Measurements from ENCODE around the gene POLR2M.

Gene POLR2M

DNA sequence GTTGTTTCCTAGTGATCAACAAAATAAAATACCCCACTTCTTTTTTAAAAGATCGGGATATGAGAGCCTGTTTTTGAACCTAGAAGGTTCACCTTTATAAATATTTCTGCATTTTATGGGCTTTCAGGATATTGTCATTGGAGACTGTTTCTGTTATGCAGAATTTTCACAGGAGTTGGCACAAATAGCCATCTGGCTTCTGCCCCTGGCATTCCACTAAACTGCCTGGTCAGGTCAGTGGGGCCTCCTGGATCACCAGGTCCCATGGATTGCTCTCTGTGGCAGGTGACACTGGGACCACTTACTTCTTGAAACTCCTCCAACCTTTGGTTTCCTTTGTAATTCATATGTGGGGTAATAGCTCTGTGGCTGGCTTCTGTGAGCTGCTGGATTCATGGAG, 25.5 kb upstream of the POLR2M start:
- TF ChIP-seq, protein P1, sequence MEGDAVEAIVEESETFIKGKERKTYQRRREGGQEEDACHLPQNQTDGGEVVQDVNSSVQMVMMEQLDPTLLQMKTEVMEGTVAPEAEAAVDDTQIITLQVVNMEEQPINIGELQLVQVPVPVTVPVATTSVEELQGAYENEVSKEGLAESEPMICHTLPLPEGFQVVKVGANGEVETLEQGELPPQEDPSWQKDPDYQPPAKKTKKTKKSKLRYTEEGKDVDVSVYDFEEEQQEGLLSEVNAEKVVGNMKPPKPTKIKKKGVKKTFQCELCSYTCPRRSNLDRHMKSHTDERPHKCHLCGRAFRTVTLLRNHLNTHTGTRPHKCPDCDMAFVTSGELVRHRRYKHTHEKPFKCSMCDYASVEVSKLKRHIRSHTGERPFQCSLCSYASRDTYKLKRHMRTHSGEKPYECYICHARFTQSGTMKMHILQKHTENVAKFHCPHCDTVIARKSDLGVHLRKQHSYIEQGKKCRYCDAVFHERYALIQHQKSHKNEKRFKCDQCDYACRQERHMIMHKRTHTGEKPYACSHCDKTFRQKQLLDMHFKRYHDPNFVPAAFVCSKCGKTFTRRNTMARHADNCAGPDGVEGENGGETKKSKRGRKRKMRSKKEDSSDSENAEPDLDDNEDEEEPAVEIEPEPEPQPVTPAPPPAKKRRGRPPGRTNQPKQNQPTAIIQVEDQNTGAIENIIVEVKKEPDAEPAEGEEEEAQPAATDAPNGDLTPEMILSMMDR (IDR thresholded peaks at IDR 0.05; ENCODE audit: low read depth, low read length) = no peak
- H3K4me3 ChIP-seq (ENCODE audit: low read depth, low read length) = no peak overlapping the region

DNA sequence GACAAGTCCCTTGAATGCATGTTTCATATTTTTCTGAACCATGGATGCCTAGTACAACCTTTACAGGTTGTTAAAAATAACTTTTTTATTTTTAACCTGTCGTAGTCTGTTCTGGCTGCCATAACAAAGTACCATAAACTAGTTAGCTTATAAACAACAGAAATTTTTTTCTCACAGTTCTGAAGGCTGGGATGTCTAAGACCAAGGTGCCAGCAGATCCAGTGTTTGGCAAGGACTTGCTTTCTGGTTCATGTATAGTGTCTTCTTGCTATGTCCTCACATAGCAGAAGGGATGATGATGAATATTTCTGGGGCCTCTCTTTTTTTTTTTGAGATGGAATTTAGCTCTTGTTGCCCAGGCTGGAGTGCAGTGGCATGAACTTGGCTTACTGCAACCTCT, 23.0 kb upstream of the POLR2M start:
- TF ChIP-seq, protein P1 (IDR thresholded peaks at IDR 0.05; ENCODE audit: low read depth, low read length) = no peak
- no peak overlapping the region for H3K4me3 ChIP-seq (ENCODE audit: low read depth, low read length)

DNA sequence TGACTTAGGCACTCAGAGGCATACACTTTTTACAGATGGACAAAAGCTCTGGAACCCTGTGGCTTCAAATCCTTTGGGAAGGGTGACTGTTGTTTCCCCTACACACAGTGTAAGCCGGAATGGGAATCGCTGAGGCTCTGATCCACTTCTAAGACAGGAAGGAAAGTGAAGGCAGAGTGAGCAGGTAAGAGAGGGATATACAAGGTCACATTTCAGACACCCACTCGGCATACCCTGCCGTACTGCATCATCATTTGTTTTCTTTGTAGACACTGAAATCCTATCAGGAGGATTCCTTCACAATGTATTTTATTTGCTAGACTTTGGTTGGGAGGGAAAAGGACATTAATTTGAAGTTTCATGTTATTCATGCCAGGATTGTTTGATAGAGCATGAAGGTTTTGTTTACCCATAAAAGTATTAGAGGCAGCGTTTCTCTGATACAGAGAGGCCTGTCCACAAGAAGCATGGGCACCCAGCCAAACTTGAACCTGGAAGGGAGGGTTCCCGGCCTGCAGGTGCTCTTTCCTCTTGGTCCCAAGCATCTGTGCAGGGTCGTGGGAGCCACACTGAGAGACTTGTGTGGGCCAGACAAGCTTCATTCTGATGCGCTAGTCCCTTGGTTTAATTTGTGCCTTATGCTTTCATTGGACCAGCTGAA, 21.9 kb upstream of the POLR2M start:
- H3K4me3 ChIP-seq (ENCODE audit: low read depth, low read length) = no peak overlapping the region
- TF ChIP-seq, protein P1 (IDR thresholded peaks at IDR 0.05; ENCODE audit: low read depth, low read length) = no peak

DNA sequence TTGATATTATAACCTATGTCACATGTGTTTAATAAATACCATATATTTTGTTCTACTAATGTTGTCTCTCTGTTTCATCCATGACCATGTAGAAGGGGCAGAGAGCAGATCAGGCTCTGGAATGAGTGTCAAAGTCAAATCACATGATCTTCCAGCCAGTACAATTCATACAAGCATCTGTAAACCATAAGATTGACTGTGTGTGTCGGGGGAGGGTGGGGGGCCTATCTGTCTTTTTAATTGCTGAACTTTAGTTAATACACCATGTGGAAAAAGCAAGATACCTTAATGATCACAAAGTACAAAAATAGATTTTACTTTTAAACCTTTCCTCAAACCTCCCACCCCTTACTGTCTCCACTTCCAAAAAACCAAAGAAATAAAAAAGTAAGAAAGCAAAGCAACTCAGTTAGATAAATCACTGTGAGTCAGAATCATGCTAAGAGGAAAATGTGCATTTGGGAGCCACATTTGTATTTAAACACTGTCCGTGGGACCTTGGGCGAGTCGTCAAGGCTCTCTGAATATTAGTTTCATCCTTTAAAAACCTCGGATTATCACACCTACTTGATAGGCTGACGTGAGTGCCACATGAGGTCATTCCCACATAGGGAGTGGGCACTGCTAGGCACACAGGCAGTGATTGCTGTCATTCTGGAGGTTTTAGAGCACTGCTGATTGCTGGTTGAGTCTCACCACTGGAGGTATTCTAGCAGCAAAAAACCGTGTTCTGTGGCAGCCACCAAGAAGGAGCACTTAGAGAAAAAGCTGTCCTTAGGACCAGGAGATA, 21.0 kb upstream of the POLR2M start:
- H3K4me3 ChIP-seq (ENCODE audit: low read depth, low read length) = no peak overlapping the region
- TF ChIP-seq, protein P1 (IDR thresholded peaks at IDR 0.05; ENCODE audit: low read depth, low read length) = no peak

DNA sequence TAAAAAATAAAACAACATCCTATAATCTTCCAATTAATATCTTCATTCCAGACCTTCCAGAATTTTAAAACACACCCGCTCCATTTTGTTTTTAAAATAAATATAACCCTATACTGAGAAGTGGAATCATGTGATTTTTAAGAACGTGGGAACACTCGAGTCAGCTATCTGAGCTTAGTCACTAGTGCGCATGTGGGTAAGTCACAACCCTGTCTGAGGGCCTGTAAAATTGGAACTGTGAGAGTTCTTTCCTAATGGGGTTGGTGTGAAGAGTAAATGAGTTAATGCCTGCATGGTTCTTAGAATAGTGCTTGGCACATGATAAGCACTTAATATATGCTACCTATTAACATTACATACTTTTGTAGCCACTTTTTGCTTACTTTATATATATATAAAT, 19.9 kb upstream of the POLR2M start:
- TF ChIP-seq, protein P1 (IDR thresholded peaks at IDR 0.05; ENCODE audit: low read depth, low read length) = no peak

DNA sequence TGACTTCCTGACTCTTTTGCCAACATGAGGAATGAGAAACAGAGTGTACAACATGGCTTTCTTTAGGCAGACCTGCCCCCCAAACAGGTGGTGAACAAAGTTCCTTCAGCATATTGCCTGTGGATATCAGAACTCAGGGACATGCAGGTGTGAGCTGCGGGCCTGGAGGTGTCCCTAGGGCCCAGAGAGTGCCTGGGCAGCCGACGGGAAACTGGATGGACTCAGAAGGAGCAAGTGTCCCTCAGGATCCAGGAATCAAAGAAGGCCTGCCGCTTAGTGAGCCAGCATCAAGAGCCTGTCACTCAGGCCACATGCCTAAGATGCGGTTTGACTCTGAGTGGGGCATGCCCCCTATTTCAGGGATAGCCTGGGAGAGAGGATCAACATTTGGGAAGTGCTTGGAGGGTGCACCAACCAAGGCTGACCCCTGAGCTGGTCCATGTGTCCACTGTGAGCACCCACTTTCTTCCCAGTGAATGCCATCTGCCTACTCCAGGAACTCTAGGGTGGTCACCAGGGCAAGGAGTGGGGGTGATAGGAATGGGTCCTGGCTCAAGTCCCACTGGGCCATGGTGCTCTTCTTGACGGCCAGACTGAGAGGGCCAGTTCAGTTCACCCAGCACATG, 16.1 kb upstream of the POLR2M start:
- H3K4me3 ChIP-seq (ENCODE audit: low read depth, low read length) = no peak overlapping the region
- TF ChIP-seq, protein P1 (IDR thresholded peaks at IDR 0.05; ENCODE audit: low read depth, low read length) = no peak

More for the DNA sequence above, 19.9 kb upstream of the POLR2M start:
- no peak overlapping the region for H3K4me3 ChIP-seq (ENCODE audit: low read depth, low read length)

DNA sequence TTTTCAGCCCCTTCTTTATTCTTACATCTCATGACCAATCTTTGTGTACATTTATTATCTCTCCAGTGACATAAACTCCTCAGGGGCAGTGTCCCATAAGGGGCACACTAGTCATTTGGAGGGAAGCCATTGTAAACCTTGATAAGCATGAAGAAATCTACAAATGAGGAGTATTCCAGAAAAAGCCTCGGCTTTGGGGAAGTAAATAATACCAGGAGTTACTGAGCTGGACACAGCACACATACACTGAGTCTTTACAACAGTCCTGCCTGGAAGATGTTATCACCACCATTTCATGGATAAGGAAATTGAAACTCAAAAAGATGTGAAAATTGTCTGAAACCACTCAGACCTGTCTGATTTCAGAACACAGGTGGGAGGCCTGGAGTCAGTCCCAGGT, 15.4 kb upstream of the POLR2M start:
- H3K4me3 ChIP-seq (ENCODE audit: low read depth, low read length) = no peak overlapping the region
- TF ChIP-seq, protein P1 (IDR thresholded peaks at IDR 0.05; ENCODE audit: low read depth, low read length) = no peak

Measured in WI38 (cell line).